GM19372 (cell line): Measurements from ENCODE around the gene DYNLRB1.
A peak's percentile ranks its signal among the peaks of the same experiment; 100 is the strongest.
"Not testable (repeated sequence)": the region's sequence is repeated elsewhere in the genome, so short reads cannot be mapped to it uniquely, and the experiment has no call there.

Experiments
- ATAC-seq: cut with Tn5 transposase; IDR thresholded peaks from one replicate; pipeline ENCODE4 v1.9.1; 2021; ENCODE audit warnings: mild to moderate bottlenecking, low read depth, moderate library complexity; ENCODE audit not compliant: unreplicated experiment

Gene DYNLRB1

GRCh38 chr20:34510575-34510974, 5.6 kb upstream of the DYNLRB1 start:
- no peak for ATAC-seq

DNA sequence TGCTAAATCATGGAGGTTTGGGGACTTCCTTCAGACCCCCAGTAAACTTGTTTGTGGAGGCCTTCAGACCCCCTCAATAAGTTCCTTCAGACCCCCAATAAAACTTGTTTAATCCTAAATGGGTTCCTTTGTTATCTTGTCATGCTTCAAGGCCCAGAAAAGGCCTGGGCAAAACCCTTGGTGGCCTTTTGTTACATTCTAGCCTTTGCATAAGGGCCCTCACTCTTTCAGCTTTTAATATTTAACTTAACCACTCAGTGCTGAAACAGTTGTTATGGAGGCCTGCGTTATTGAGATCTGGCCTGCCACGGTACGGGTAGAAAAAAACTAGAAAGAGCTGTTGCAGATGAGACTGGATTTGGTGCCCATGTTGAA, 4.3 kb upstream of the DYNLRB1 start:
- no peak for ATAC-seq

GRCh38 chr20:34512266-34512954, 3.8 kb upstream of the DYNLRB1 start:
- no peak for ATAC-seq

GRCh38 chr20:34512955-34513419, 3.2 kb upstream of the DYNLRB1 start:
- no peak for ATAC-seq

GRCh38 chr20:34514034-34514433, 2.2 kb upstream of the DYNLRB1 start:
- ATAC-seq, result not testable (repeated sequence)

DNA sequence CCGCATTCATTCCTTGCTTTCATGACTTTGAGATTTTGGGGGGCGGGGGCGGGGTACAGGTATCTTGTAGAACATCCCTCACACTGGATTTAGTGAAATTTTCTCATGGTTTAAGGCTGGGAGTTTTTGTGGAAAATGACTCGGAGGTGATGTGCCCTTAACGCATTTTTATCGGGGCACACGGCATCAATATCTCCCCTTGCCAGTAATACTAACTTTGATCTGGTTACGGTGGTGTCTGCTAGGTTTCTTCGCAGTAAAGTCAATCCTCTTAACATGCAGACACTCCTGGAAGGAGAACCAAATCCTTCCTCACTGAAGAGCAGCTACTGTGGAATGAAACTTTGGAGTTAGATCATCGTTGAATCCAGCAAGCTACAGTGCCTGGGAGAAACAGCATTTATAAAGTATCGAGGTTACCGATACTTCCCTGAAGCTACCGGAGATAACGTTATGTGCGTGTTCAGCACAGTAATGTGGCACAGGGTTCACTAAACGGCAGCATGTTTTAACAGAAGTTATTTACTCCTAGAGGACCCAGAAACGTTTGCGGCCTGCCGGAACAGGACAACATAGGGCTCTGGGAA, 1.2 kb upstream of the DYNLRB1 start:
- peak; percentile 8 for ATAC-seq

DNA sequence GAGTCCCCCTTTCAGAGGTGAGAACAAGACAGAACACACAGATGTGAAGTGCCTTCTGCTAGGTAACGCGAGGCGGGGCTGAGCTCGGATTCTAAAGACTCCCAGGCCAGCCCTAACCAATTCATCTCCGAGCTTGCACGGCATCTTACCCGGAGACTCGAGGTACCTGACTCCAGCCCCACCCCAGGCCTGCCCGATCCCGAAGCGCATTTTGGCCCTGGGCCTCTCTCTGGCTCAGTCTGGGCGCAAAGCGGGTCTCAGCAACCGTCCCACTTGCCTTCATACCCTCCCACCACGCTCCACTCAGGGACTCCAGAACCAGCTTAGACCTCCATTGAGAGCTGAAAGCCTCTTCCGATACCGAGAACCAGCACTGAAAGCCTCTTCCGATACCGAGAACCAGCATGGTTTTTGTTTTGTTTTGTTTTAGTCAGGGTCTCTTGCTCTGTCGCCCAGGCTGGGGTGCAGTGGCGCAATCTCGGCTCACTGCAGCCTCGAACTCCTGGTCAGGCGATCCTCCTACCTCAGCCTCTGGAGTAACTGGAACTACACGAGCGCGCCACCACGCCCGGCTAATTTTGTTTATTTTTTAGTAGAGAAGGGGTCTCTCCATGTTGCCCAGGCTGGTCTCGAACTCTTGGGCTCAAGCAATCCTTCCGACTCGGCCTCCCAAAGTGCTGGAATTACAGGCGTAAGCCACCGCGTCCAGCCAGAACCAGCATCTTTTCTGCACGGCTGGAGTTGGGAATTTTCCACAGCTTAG, 557 bp upstream of the DYNLRB1 start:
- ATAC-seq, result peak; percentile 53

GRCh38 chr20:34517114-34517505, 888 bp downstream of the DYNLRB1 start:
- ATAC-seq, result no peak

DNA sequence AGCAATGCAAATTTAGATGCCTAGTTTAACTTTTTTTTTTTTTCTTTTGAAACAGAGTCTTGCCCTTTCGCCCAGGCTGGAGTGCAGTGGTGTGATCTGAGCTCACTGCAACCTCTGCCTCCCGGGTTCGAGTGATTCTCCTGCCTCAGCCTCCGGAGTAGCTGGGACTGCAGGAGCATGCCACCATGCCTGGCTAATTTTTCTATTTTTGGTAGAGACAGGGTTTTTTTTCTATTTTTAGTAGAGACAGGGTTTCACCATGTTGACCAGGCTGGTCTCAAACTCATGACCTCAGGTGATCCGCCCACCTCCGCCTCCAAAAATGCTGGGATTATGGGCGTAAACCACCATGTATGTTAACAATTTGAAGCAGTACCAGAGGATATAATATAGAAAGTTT, 2.6 kb downstream of the DYNLRB1 start:
- ATAC-seq, result not testable (repeated sequence)

- ATAC-seq, result not testable (repeated sequence)
These were observed 3.6 kb downstream of the DYNLRB1 start for GRCh38 chr20:34519841-34520240.

- ATAC-seq, result no peak
These were observed 7.0 kb downstream of the DYNLRB1 start for GRCh38 chr20:34522969-34523871.

DNA sequence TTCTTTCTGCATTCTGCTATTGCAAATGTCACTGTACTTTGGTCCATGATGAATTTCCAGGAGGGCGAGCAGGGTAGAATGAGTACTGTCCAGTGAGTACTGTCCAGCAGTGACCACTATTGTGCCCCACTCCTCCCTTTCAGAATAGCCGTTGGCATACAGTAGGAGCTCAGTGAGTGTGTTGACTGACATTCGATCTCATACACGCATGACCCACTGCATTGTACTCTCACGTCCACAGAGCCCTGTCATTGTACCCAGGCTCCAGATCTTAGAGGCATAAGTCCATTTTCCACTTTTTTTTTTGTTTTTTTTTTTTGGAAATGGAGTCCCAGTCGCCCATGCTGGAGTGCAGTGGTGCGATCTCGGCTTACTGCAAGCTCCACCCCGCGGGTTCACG, 8.2 kb downstream of the DYNLRB1 start:
- no peak for ATAC-seq

DNA sequence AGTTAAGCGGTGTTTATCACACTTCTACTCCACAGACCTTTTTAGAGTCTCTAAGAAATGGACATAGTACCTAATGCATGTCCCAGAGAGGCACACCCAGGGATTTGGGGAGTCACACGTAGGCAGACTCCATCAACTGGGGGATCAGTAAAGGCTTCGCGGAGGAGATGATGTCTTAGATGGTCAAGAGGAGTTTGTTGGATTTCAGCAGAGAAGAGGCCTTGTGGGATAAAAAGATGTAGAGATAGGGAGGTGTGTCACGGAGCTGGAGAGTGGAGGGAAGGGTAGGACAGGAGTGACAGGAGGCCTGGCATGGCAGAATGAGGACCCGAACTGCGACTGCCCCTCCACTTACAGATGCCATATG, 9.1 kb downstream of the DYNLRB1 start:
- ATAC-seq, result no peak

DNA sequence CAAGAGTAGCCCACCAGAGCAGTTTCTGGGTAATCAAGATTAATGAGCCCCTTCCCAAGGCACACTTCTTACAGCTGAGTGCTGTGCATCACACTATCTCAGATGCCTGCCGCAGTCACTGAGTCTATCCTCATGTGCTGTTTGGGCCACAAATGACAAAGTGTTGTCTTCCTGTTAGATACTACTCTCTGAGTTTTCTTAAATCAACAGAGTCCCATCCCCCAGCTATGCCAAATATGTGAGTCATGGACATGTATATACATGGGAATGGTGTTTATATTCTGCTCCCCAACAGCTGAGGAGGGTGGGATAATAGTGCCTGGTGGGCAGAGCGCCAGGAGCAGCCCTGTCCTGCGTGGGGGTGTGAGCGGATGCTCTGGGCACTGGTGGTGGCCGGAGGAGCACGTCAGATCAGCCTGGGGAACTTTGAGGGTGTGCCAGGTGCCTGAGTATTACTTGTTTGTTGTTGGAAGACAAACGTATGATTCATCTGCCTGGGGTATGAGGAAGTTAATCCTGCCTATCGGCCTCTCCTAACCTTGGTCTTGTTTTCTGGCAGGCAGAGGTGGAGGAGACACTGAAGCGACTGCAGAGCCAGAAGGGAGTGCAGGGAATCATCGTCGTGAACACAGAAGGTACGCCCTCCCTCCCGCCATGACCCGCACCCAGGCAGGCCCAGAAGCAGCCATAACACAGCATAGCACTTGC, 9.6 kb downstream of the DYNLRB1 start:
- no peak for ATAC-seq

GRCh38 chr20:34526466-34526865, 10.2 kb downstream of the DYNLRB1 start:
- no peak for ATAC-seq

DNA sequence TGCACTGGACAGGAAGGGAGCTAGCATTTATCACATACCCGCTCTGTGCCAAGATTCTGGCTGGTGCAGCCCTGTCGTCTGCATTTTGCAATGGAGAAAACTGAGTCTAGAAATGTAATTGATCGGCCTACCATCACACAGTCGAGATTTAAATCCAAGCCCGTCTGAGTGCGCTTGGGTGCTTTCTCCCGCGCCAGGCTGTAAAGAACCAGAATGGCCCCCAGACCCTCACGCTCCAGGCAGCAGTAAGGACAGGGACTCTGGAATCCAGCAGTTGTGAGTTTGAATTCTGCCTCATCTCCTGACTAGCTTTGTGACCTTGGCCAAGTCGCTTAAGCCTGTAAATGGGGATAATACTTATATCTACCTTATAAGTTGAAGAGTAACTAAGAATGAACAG, 10.8 kb downstream of the DYNLRB1 start:
- no peak for ATAC-seq

DNA sequence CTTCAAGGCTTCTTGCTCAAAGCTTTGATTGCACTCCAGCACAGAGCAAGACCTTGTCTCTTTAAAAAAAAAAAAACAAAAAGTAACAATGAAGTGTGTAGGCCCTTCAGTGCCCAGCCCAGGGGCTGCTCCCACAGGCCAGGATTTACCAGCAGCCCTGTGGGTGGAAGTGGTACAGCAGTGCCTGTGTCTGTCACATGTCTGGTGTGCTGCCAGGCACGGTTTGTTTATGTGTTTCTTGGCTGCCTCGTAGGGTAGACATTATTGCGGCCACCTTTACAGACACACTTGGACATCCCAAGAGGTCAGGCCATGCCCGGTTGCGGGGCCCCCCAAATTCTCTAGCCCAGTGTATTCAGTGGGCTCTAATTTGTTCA, 12.7 kb downstream of the DYNLRB1 start:
- ATAC-seq, result no peak

DNA sequence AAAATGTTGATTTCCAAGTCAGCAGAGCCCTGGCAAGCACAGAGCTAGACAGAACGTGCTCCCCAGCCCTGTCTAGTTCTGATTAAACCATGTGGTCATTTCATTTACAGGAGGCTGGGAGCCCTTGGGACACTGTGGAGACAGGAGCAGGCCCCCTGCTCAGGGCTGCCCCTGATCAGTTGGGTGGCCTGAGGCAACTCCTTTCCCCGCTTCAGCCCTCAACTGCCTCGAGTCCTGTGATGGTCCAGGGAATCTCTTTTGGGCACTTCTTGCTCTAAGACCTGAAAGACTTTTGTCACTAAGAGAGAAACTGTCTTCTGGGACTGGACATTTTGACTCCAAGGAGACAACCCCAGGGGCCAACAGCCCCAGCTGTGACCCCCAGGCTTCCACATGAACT, 13.5 kb downstream of the DYNLRB1 start:
- no peak for ATAC-seq

- no peak for ATAC-seq
These were observed 14.1 kb downstream of the DYNLRB1 start for GRCh38 chr20:34530342-34530741.

DNA sequence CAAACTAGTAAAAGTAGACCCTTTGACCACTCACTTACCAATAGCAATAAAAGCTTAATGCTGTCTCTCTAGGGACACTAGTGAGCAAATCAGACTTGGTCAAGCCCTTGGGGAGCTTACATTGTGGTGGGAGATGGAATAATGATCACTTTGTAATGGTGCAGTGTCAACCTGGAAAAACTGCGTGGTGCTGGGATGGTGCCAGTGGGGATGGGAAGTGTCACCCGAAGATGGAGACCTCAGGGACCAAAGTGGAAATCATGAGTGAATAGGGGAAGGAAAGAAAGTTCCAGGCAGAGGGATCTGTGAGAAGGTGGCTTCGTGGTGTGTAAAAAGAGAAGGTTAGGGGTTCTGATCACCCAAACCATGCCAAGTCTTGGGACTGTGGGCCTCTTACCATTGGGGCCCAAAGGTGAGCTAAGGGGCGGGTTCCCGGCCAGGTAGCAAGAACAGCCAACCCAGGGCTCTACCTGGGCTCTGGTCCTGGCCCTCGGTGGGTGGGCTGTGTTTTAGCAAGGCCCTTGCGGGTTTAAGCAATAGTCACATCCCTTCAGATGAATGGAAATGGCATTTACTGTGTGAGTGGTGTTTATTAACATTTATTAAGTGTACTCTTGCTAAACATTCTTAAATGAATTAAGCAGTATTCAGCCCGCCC, 15.5 kb downstream of the DYNLRB1 start:
- no peak for ATAC-seq
